ENCODE data around the gene SPA17. TPM values are rescaled to one million over a fixed set of nuclear protein-coding genes. Genes with fewer than 3 reads are reported as not detected.

The SPA17 gene
- total RNA-seq, 1 experiment from 2014 or later: 7.2 TPM

DNA sequence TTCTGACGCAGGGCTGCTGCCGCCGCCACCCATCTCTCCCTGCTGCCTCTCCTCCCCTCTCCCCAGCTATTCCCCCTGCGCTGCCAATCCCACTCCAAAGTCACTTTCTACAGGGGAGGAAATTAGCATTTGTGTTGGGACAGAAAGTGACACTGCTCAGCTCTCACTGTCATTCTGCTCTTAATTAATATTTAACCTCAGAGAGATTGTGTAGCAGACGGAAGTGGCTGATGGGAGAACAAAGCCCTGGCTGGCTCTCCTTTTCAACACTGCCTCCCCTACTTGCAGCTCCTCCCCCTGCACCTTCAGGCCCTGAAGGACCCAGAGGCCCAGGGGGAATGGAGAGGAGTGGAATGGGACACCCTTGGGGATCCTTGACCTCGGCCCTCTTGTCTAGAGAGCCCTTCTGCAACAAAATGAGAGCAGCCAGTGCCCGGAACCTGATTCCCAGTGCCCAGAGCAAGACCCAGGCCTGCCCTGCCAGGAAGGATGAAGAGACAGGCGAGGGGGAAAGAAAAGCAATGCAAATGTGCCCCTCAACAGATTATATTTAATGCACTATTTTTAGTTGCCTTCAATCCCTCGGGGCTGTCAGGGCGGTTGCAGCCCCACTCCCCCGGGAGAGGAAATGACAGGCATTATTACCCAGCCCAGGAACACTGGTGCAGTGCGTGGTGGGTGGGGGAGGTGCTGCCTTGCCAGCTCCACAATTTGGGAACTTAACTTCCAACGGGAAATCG, 51.4 kb downstream of the SPA17 start:
- peak; percentile 41 for DNase-seq (ENCODE audit: low spot score)

GRCh38 chr11:124725719-124726105, 52.0 kb downstream of the SPA17 start:
- no peak for DNase-seq (ENCODE audit: low spot score)

DNA sequence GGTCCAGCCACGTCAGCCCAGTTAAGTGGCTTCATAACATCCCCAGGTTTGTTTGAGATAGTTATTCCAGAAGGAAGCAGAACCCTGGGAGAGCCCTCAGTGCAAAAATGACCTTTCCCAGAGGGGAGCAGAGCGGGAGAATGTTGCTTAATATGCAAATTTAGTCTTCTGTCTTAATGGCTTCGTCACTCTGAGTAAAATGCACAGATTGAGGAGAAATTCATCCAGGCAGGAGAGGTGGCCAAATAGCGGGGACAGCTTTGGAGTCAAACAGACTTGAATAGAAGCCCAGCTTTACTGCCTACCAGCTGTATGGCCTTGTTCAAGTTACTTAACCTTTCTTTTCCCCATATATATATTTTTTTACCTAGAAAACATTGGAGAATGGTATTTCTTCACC, 53.8 kb downstream of the SPA17 start:
- no peak for DNase-seq (ENCODE audit: low spot score)

GRCh38 chr11:124728134-124728533, 54.4 kb downstream of the SPA17 start:
- no peak for DNase-seq (ENCODE audit: low spot score)

GRCh38 chr11:124729571-124729970, 55.9 kb downstream of the SPA17 start:
- no peak for DNase-seq (ENCODE audit: low spot score)

DNA sequence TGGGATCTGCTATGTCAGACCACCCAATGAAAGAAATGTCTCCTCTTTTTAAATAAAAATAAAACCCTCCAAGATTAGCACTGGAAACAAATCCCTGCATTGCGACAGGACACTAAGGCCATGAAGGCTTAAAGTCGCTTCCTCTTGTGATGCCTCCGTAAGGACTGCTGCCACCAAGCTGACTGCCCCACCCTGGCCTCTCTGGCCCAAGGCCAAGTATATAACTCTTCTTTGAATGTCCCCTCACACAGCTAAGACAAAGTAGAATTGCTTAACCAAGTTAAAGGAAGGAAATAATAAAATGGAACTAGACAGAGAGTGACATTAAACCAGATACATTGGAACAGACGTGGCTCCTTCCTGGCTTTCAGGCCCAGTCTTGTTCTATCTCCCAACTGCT, 58.5 kb downstream of the SPA17 start:
- DNase-seq (ENCODE audit: low spot score): no peak

- DNase-seq (ENCODE audit: low spot score): no peak
These were observed 63.0 kb downstream of the SPA17 start for GRCh38 chr11:124736736-124737135.

DNA sequence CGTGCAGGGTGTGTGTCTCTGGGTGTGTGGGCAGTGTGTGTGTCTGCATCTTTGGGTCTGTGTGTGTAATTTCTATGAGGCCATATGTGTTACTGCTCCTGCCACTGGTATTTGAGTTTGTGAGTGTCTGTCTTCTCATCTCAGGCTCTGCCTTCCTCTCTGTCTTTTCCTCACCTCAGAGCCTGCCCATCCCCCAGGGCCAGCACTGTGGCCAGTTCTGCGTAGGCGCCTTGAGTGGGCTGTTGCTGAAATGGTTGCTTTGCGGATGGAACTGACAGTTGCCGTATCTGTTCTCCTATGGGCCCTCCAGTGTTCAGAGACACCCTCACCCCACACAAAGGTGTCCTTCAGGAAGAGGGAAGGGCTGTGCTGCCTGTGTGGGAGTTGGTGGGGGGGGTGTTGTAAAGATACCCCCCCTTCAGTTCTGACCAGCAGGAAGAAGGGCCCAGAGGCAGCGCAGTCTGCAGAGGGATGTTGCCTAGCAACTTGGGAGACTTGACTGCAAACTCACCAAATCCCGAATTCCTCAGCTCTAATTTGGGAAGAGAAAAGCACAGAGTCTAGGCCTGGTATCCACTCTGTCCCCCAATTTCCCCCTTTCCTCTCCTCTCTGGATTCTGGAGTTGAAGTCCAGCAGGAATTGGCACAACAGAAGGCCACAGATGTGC, 64.1 kb downstream of the SPA17 start:
- DNase-seq (ENCODE audit: low spot score): no peak

- DNase-seq (ENCODE audit: low spot score): no peak
These were observed 65.2 kb downstream of the SPA17 start for GRCh38 chr11:124738713-124739478.

GRCh38 chr11:124739479-124740276, 66.0 kb downstream of the SPA17 start, which contains the start of gene NRGN:
NRGN (plus strand) TSS chr11:124739942; CDS start chr11:124740085, 143 bp downstream.
- peak; percentile 94 for DNase-seq (ENCODE audit: low spot score)

DNA sequence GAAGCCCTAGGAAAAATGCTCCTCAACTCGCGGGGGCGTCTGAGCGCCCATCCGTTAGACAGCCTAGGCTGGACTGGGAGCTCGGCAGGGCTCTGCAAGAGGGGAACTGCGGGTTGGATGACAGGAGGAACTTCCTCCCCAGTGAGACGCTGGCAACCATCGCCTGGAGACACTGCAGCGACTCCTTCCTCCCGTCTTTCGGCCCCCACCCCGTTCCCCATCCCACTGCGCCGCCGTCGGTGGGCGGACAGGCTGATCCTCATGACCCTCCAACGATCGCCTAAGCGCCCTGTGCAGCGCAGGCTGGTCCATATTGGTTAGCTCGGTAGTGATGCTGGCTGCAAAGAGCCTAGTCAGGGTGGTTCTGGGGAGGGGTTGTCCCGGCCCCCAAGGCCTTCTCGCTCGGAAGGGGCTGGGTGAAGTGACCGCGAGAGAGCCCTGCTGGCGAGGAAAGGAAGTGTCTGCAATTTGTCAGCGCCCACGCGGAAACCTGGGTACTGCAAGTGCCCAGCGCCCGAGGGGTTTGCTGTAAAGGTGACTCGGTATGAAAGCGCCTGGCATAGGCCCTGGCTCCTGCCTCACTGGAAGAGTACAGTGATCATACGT, 66.7 kb downstream of the SPA17 start:
- DNase-seq (ENCODE audit: low spot score): peak; percentile 48

DNA sequence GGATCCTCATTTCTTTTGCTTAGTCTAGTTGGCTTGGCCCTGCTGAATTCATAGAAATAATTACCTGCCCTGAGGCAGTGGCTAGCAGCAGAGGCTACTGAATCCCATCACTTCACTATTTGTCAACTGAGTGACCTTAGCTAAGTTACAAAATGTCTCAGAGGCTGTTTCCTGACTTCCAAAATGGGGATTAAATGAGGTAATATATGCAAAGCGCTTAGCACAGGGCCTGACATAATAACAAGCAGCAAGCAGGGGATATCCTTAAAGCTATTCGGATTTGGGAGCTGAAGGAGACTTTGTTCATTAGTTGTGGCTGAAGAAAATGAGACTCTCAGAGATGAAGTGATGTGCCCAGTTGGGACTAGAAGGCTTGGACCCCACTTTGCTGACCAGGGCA, 68.9 kb downstream of the SPA17 start:
- DNase-seq (ENCODE audit: low spot score): no peak

DNA sequence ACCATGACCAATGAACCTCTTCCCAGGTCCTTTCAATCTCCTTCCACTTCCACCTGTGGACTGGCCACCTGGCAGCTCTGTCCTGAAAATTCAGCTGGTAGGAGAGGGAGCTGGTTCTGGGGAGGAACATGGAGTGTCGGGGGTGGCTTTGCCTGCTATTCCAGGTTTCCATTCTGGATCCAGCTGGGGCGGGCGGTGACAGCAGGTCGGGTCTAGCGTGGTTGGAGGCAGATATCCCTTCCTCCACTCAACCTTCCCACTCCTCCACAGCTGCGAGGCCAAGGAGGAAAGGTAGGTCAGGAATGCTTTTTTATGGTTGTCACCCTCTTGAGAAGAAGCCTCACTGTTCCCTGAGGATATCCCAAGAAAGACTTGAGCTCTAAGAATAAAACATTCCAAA, 69.3 kb downstream of the SPA17 start:
- no peak for DNase-seq (ENCODE audit: low spot score)

DNA sequence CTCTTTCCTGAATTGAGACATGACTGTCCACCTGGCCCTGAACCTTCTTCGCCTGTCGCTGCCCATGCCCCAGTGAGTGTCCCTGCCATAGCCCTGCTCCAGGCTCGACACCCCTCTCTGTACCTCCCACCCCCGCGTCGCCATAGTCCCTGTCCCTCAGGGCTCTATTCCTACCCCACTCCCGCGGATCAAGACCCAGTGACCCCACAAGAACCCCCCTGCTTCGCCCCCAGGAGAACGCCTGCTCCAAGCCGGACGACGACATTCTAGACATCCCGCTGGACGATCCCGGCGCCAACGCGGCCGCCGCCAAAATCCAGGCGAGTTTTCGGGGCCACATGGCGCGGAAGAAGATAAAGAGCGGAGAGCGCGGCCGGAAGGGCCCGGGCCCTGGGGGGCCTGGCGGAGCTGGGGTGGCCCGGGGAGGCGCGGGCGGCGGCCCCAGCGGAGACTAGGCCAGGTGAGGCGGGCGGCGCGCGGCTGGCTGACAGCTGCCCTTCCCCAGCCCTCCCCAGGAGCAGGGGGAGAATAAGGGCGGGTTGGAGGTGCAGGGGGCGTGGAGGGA, 71.6 kb downstream of the SPA17 start:
- no peak for DNase-seq (ENCODE audit: low spot score)

DNA sequence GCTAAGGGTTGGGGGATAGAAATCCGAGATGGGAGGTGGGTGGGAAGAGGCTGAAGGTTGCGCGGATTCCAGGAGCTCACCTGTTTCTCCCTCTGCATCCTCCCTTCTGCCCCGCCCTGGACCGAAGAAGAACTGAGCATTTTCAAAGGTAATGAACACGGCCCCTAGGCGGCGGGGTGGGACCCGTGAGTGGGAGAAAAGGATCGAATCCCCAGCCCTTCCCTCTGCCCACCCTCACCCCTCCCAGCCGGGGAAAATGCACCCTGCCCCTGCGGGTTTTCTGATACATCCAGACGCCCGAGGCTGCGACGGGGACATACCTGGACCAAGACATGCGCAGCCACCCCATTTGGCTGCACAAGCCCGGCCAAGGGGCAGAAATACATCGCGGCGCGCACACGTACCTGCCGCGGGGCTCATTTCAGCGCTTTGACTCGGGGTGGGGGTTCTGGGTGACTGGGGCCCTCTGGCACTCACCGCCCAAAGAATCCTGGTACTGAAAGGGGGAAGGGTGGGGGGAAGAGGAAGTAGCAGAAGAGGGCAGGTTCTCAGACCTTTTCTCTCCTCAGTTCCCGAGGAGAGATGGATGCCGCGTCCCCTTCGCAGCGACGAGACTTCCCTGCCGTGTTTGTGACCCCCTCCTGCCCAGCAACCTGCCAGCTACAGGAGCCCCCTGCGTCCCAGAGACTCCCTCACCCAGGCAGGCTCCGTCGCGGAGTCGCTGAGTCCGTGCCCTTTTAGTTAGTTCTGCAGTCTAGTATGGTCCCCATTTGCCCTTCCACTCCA, 72.3 kb downstream of the SPA17 start:
- DNase-seq (ENCODE audit: low spot score): peak; percentile 71

DNA sequence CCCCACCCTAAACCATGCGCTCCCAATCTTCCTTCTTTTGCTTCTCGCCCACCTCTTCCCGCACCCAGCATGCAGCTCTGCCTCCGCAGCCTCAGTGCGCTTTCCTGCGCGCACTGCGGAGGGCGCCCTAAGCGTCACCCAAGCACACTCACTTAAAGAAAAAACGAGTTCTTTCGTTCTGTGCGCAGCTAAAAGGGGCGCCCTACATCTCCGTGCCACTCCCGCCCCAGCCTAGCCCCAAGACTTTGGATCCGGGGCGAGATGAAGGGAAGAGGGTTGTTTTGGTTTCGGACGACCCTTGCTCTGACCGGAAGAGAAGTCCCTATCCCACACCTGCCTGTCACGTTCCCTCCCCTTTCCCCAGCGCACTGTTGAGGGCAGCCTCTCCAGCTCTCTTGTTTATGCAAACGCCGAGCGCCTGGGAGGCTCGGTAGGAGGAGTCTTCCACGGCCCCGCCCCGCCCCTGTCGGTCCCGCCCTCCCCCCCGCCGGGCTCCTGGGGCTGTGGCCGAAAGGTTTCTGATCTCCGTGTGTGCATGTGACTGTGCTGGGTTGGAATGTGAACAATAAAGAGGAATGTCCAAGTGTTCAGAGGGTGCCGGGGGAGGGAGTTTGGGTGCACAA, 73.0 kb downstream of the SPA17 start:
- peak; percentile 95 for DNase-seq (ENCODE audit: low spot score)
